K562 (cell line): ENCODE results near the gene GGA3. TPM values are rescaled to one million over a fixed set of nuclear protein-coding genes. Genes with fewer than 3 reads are reported as not detected.

Source experiments
- CUX1 ChIP-seq: fragments of 200-800 bp; sonication (Bioruptor generic); IDR thresholded peaks from 2 replicates; pipeline ENCODE4 v1.6.1; 2016; ENCODE audit warnings: missing genetic modification characterization, missing compliant biosample characterization
- FOXP4 ChIP-seq: sonication (generic); formaldehyde crosslinking; IDR thresholded peaks from 2 replicates; pipeline ENCODE4 v1.8.0; 2022; ENCODE audit warnings: mild to moderate bottlenecking, missing genetic modification reagents, borderline replicate concordance
- PRPF4 ChIP-seq: fragments of 200-400 bp; formaldehyde crosslinking; IDR thresholded peaks from one replicate; pipeline ENCODE4 v1.6.1; 2017; ENCODE audit warnings: low read length, low read depth, mild to moderate bottlenecking; ENCODE audit not compliant: insufficient read depth, poor library complexity, severe bottlenecking
- SMARCB1 ChIP-seq: IDR thresholded peaks from 2 replicates; pipeline ENCODE4 v1.6.1; 2011; ENCODE audit warnings: improper control_type of control experiment, low read depth; ENCODE audit not compliant: insufficient read length
- STAG1 ChIP-seq: sonication (generic); formaldehyde crosslinking; IDR thresholded peaks from 2 replicates; pipeline ENCODE4 v1.5.0; 2020; ENCODE audit warnings: missing genetic modification reagents, borderline replicate concordance
- ZNF175 ChIP-seq: fragments of 200-800 bp; sonication (Bioruptor generic); IDR thresholded peaks from 2 replicates; pipeline ENCODE4 v1.6.1; 2016; ENCODE audit warnings: low read depth, mild to moderate bottlenecking, missing genetic modification characterization, missing compliant biosample characterization
- ZNF232 ChIP-seq: sonication (generic); formaldehyde crosslinking; IDR thresholded peaks from 2 replicates; pipeline ENCODE4 v1.8.0; 2022; ENCODE audit warnings: mild to moderate bottlenecking, missing genetic modification reagents
- ZNF408 ChIP-seq: fragments of 250-450 bp; sonication (Bioruptor Pico); IDR thresholded peaks from 2 replicates; pipeline ENCODE4 v1.4.0; 2020; ENCODE audit warnings: low read depth, mild to moderate bottlenecking, moderate library complexity
- ZNF785 ChIP-seq: fragments of 250-450 bp; sonication (Bioruptor Pico); IDR thresholded peaks from 2 replicates; pipeline ENCODE4 v1.4.0; 2020; ENCODE audit warnings: mild to moderate bottlenecking
- polyA plus RNA-seq, 8 experiments: library from polyadenylated mRNA; depleted of rRNA in 4 of 8; stranded (reverse) in 5 of 8; unstranded in 3 of 8; fragments of >200 nt; fragmentation: Nextera tagmentation in 2 of 8; fragmentation: Illumina TruSeq in 1 of 8; extraction: Ambion mirVana in 2 of 8; extraction: Trizol in 1 of 8; gene quantifications; 2 replicates each; pipeline versions ENCODE4 v1.2.1 to v1.2.3, GENCODE V29; 2011 to 2014; ENCODE audit warnings: inconsistent platforms in 1 of 8, missing spikeins in 1 of 8
- total RNA-seq, 7 experiments: library from RNA; depleted of rRNA in 6 of 7; stranded (reverse); fragments of >200 nt in 6 of 7; fragmentation: Illumina TruSeq in 2 of 7; extraction: Trizol in 2 of 7; gene quantifications; 2 replicates each; pipeline versions ENCODE4 v1.2.1 to v1.2.3, GENCODE V29; 2011 to 2021; ENCODE audit warnings: low replicate concordance in 1 of 7
- TF ChIP-seq, protein P1 (sequence below): fragments of 450-650 bp; formaldehyde crosslinking; IDR thresholded peaks from 2 replicates; pipeline ENCODE4 v1.4.0; 2022; ENCODE audit warnings: missing genetic modification characterization
- TF ChIP-seq, protein P2 (sequence below): sonication (generic); formaldehyde crosslinking; IDR thresholded peaks from 2 replicates; pipeline ENCODE4 v1.8.0; 2022; ENCODE audit warnings: missing genetic modification reagents, mild to moderate bottlenecking, moderate library complexity, borderline replicate concordance
- TF ChIP-seq, protein P3 (sequence below), 2 experiments: fragments of 450-650 bp; IDR thresholded peaks; 2 replicates each; pipeline ENCODE4 v1.6.1; 2016
- TF ChIP-seq, protein P4 (sequence below): sonication (generic); formaldehyde crosslinking; IDR thresholded peaks from 2 replicates; pipeline ENCODE4 v1.8.1; 2023; ENCODE audit warnings: mild to moderate bottlenecking, missing genetic modification reagents, moderate library complexity

Gene GGA3
- total and polyA plus RNA-seq, 9 of the 15 experiments (the other 6 are each of a cell fraction or from before 2014, with no cell fraction given) = 5.7 to 64.9 (median 25.4) TPM

DNA sequence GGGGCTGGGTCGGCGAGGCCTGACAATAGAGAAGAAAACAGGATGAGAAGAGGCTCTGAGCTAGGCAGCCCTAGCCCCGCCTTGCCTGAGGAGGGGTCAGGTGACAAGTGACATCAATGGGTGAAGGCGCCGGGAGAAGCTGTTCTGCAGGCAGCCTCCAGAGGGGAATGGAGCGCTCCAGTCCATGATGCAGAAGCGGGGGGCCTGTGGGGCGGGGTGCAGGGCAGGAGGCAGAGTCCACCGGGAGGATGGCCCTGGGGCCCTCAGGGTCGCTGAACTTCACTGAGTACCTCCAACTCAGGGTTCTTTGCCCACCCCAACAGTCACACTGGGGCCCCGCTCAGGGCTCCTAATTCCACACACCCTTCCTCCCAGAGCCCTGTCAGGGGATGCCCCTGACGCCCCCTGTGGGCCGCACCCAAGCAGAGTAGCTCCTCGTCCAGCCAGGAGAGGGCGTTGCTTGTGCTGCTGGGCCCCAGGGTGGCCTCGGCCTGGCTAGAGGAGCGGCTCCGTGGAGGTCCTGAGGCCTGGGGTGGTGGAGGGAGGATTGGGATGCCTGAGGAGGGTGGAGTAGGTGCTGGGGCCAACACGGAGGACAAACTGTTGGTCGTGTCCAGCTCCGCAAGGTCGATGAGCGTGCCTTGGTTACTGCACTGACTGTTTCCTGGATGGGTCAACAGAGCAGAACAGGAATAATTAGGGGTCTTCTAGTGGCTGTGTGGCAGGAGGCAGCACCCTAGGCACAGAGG lies 20.8 kb downstream of the GGA3 start (continued):
- TF ChIP-seq, protein P1, sequence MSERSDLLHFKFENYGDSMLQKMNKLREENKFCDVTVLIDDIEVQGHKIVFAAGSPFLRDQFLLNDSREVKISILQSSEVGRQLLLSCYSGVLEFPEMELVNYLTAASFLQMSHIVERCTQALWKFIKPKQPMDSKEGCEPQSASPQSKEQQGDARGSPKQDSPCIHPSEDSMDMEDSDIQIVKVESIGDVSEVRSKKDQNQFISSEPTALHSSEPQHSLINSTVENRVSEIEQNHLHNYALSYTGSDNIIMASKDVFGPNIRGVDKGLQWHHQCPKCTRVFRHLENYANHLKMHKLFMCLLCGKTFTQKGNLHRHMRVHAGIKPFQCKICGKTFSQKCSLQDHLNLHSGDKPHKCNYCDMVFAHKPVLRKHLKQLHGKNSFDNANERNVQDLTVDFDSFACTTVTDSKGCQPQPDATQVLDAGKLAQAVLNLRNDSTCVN = no peak
- TF ChIP-seq, protein P2, sequence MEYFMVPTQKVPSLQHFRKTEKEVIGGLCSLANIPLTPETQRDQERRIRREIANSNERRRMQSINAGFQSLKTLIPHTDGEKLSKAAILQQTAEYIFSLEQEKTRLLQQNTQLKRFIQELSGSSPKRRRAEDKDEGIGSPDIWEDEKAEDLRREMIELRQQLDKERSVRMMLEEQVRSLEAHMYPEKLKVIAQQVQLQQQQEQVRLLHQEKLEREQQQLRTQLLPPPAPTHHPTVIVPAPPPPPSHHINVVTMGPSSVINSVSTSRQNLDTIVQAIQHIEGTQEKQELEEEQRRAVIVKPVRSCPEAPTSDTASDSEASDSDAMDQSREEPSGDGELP = peak; percentile 62; the same call in 1 of the 2 replicates
- TF ChIP-seq ZNF232 (no peak), STAG1 (CRISPR knock-in tag) (peak; percentile 68; the same call in 1 of the 2 replicates), ZNF408 (CRISPR knock-in tag) (no peak), PRPF4 (no peak), FOXP4 (CRISPR knock-in tag) (no peak), SMARCB1 (no peak), CUX1 (no peak), ZNF175 (no peak), ZNF785 (CRISPR knock-in tag) (no peak)
- TF ChIP-seq, protein P3, sequence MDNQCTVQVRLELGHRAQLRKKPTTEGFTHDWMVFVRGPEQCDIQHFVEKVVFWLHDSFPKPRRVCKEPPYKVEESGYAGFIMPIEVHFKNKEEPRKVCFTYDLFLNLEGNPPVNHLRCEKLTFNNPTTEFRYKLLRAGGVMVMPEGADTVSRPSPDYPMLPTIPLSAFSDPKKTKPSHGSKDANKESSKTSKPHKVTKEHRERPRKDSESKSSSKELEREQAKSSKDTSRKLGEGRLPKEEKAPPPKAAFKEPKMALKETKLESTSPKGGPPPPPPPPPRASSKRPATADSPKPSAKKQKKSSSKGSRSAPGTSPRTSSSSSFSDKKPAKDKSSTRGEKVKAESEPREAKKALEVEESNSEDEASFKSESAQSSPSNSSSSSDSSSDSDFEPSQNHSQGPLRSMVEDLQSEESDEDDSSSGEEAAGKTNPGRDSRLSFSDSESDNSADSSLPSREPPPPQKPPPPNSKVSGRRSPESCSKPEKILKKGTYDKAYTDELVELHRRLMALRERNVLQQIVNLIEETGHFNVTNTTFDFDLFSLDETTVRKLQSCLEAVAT (IDR thresholded peaks at IDR 0.05) = peak in 1 of 2 experiments; percentile 77; a peak in 1 of 4 replicates
- TF ChIP-seq, protein P4, sequence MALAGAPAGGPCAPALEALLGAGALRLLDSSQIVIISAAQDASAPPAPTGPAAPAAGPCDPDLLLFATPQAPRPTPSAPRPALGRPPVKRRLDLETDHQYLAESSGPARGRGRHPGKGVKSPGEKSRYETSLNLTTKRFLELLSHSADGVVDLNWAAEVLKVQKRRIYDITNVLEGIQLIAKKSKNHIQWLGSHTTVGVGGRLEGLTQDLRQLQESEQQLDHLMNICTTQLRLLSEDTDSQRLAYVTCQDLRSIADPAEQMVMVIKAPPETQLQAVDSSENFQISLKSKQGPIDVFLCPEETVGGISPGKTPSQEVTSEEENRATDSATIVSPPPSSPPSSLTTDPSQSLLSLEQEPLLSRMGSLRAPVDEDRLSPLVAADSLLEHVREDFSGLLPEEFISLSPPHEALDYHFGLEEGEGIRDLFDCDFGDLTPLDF (CRISPR knock-in tag) = 0 out of 2 replicates have a peak, but pooled peaks have one; percentile 36
